Calu3 (cell line): ENCODE data around the gene VPS8. TPM values are rescaled to one million over a fixed set of nuclear protein-coding genes. Genes with fewer than 3 reads are reported as not detected.
"Not testable (repeated sequence)": the region's sequence is repeated elsewhere in the genome, so short reads cannot be mapped to it uniquely, and the experiment has no call there.

Experiments
- BruUV-seq: library from RNA; stranded (reverse); fragments of 400-500 nt; replicated peaks from 2 replicates; lab custom pipeline; 2021; lab: Mats Ljungman, UMichigan
- CTCF ChIA-PET: fragments of 300-600 bp; sonication (Branson Sonifier 250); formaldehyde crosslinking; loops from one replicate; lab custom pipeline; 2022; ENCODE audit warnings: antibody characterized with exemption; lab: Charles Lee
- DNase-seq: peaks from one replicate; pipeline ENCODE4 v3.0.0; 2022
- H3K27ac Mint-ChIP-seq: one replicate; pipeline ENCODE4 v1.8.0; 2022; ENCODE audit warnings: mixed read lengths; ENCODE audit not compliant: unreplicated experiment
- H3K27me3 Mint-ChIP-seq: one replicate; pipeline ENCODE4 v1.8.0; 2022; ENCODE audit warnings: mixed read lengths; ENCODE audit not compliant: unreplicated experiment
- H3K36me3 Mint-ChIP-seq: one replicate; pipeline ENCODE4 v1.8.0; 2022; ENCODE audit warnings: mild to moderate bottlenecking, moderate library complexity, mixed read lengths; ENCODE audit not compliant: insufficient read depth, unreplicated experiment
- H3K4me1 Mint-ChIP-seq: one replicate; pipeline ENCODE4 v1.8.0; 2022; ENCODE audit warnings: mild to moderate bottlenecking, low read depth, mixed read lengths; ENCODE audit not compliant: unreplicated experiment
- H3K4me3 Mint-ChIP-seq: one replicate; pipeline ENCODE4 v1.8.0; 2022; ENCODE audit warnings: mild to moderate bottlenecking, low read depth, moderate library complexity, mixed read lengths; ENCODE audit not compliant: unreplicated experiment
- H3K9me3 Mint-ChIP-seq: one replicate; pipeline ENCODE4 v1.8.0; 2022; ENCODE audit warnings: low read depth, mixed read lengths; ENCODE audit not compliant: unreplicated experiment
- CTCF ChIP-seq: fragments of 200-600 bp; IDR thresholded peaks from one replicate; pipeline ENCODE4 v1.8.0; 2022; ENCODE audit warnings: antibody characterized with exemption; ENCODE audit not compliant: unreplicated experiment
- intact Hi-C: fragments of 100-400 bp; cut with micrococcal nuclease; formaldehyde crosslinking; loops from one replicate; pipeline ENCODE4 v1.10.0; 2022; ENCODE audit not compliant: unreplicated experiment
- total RNA-seq: library from RNA; stranded (reverse); gene quantifications from 2 replicates; pipeline ENCODE4 v1.2.3, GENCODE V29; 2022

VPS8 gene
- total RNA-seq, 1 experiment from 2014 or later = 62.5 TPM

GRCh38 chr3:184896336-184896735 is 84.4 kb downstream of the VPS8 start:
- intact Hi-C loops = no loop called here
- CTCF ChIA-PET = no interaction called here
- DNase-seq = no peak
- H3K4me1 Mint-ChIP-seq = no peaks in the 10 kb centered on the region
- BruUV-seq = no TSS peak
- no peak overlapping the region for H3K4me3 Mint-ChIP-seq
- H3K27me3 Mint-ChIP-seq = no peaks in the 10 kb centered on the region
- no peak for TF ChIP-seq CTCF
- no peaks in the 10 kb centered on the region for H3K9me3 Mint-ChIP-seq
- H3K36me3 Mint-ChIP-seq = no peaks in the 10 kb centered on the region
- no peak overlapping the region for H3K27ac Mint-ChIP-seq

GRCh38 chr3:184899953-184900595 is 88.1 kb downstream of the VPS8 start:
- no peak for DNase-seq
- no peak overlapping the region for H3K27ac Mint-ChIP-seq
- H3K9me3 Mint-ChIP-seq = peaks cover 2% of the 10 kb centered on the region
- BruUV-seq = no TSS peak
- H3K4me3 Mint-ChIP-seq = no peak overlapping the region
- H3K36me3 Mint-ChIP-seq = no peaks in the 10 kb centered on the region
- CTCF ChIA-PET = interaction anchor here (0.5 kb wide), 1 partner anchor 70 kb away, joined by 4 read pairs; no protein-coding TSS in a partner anchor
- no peaks in the 10 kb centered on the region for H3K27me3 Mint-ChIP-seq
- intact Hi-C loops = no loop called here
- H3K4me1 Mint-ChIP-seq = no peaks in the 10 kb centered on the region
- no peak for TF ChIP-seq CTCF

- DNase-seq, BruUV-seq, H3K4me3 Mint-ChIP-seq, H3K4me1 Mint-ChIP-seq, H3K27ac Mint-ChIP-seq, CTCF ChIA-PET, H3K27me3 Mint-ChIP-seq, H3K36me3 Mint-ChIP-seq, intact Hi-C loops, H3K9me3 Mint-ChIP-seq: not testable (repeated sequence)
These were observed 95.1 kb downstream of the VPS8 start for GRCh38 chr3:184907031-184907430.

GRCh38 chr3:184907681-184908649 is 96.0 kb downstream of the VPS8 start:
- TF ChIP-seq CTCF = no peak
- intact Hi-C loops = no loop called here
- Mint-ChIP-seq H3K36me3 (no peaks in the 10 kb centered on the region), H3K27me3 (no peaks in the 10 kb centered on the region), H3K27ac (no peak overlapping the region), H3K4me3 (no peak overlapping the region), H3K4me1 (no peaks in the 10 kb centered on the region), H3K9me3 (peaks cover 2% of the 10 kb centered on the region)
- CTCF ChIA-PET = no interaction called here
- DNase-seq = no peak
- BruUV-seq = no TSS peak
